GM18505 (cell line): ENCODE measurements around the gene MYLK4.

Experiments used
- ATAC-seq: cut with Tn5 transposase; IDR thresholded peaks from one replicate; pipeline ENCODE4 v1.9.1; 2021; ENCODE audit not compliant: unreplicated experiment
- POLR2A ChIP-seq: IDR thresholded peaks from 4 replicates; pipeline ENCODE4 v1.6.1; 2011; ENCODE audit warnings: borderline replicate concordance; ENCODE audit not compliant: insufficient read depth, insufficient read length; ENCODE audit errors: extremely low read depth

The MYLK4 gene

DNA sequence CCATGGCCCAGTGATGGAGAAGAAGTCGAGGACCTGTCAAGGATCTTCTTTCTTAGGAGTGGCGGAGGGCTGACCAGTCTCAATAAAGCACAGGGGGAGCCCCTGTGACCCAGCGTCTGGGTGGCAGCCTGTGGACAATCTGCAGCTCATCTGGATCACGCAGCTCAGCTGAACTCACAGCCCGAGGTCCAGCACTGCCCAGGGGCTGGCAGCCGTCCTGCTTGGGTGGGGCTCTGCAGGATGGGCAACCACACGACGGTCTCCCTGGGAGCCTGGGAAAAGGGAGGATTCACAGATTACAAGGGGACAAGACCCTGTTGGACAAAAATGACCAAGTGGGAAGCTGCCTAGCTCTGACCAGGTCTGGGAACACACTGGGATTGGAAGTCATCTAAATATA lies 110.8 kb downstream of the MYLK4 start:
- TF ChIP-seq POLR2A = no peak
- no peak for ATAC-seq

DNA sequence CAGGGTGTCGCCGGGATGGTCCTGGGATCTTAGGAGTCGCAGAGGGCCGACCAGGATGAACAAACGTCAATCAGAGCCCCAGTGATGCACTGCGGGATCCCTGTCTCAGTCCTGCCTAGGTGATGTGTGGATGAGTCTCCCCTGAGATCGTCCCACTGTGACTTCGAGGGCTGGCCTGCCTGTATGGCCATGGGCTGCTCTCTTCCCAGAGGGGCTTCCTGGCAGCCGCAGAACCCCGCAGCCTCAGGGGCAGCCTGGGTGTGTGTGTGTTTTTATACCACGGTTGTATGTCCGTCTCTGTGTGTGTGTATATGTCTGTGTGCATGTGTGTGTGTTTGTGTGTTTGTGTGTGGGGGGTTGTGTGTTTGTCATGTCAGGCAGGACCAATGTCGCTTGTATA lies 111.6 kb downstream of the MYLK4 start:
- ATAC-seq = no peak

DNA sequence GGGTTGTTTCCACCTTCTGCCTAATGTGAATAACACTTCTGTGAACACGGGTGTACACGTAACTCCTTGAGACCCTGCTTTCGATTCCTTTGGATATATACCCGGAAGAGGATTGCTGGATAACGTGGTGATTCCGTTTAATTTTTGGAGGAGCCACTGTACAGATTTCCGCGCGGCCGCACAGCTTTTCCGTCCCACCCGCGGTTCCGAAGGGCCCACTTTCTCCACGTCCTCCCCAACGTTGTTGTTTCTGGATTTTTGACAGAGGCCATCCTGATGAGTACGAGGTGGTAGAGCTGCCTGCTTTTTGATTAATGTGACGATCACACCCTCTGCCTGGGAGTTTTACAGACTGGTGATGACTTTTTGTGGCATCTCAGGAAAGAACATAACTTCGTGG lies 114.0 kb downstream of the MYLK4 start:
- ATAC-seq = no peak
- no peak for TF ChIP-seq POLR2A

More for the DNA sequence above, 111.6 kb downstream of the MYLK4 start:
- no peak for TF ChIP-seq POLR2A

DNA sequence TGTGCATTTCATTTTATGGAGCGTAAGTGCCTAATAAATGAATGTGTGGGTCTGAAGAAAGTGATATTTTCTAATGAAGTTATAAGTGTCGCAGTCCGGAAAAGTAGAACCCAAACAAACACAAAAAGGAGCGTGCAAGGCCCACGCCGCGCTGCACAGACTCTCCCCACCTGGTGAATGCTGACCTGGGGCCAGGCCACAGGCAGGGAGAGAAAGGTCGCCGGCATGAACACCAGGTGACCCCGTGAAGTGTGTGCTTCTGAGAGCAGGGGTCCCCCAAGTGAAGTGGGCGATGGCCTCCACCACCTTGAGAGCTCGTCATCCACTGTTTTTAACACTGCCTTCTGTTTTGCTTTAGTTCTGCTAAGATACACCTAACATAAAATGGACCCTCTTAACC lies 114.8 kb downstream of the MYLK4 start:
- no peak for TF ChIP-seq POLR2A
- no peak for ATAC-seq

DNA sequence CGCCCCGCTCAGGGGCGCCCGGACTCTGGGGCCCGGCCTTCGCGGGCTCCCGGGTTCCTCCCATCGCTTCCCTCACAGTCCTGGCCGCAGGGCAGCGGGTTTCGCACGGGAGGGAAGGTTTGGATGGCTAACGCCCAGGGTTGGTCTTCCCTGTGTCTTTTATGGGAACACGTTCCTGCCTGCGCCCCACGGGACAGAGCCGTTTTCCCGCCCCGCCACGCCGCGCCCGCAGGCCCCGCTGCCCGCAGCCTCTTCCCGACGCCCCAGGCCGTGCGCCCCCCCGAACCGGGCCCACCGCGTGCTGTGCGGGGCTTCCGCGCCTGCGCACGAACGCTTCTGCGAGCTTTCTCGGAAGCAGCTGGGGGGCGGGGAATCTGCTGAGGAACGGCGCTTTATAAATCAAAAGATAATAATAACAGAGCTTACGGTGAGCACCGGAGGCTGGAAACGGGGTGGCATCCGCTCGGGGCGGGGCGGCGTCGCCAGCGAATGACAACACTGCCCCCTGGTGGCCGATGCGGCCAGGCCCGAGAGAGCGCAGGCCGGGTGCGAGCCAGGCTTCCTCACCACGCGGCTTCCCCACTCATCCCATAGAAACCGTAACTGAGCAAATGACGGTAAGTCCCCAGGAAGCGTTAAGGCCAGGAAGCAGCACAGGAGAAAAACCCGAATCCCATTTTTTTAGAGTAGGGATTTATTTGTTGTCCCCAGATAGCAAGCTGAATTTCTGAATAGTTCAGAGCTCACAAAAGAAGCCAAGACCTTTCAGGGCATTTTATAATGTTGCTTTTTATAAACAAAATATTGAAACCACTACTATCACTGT lies 116.4 kb downstream of the MYLK4 start:
- no peak for TF ChIP-seq POLR2A
- peak; percentile 86 for ATAC-seq

DNA sequence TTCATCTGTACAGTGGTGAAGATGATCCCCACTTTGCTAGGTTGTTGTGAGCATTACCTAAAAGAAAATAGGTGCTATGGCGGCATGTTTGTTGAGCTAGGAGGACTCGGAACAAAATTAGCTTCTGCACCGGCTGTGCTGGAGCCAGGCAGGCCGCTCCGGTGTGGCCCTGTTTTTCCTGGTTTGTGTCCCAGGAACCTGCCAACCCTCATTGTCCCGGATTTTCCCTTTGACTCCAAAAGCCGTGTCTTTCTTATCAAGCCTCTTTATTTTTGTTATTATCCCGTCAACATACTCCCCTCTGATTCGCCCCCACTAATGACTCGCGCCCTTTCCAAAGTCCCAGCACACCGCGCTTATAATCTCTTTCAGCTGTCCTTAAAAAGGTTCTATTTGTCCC lies 117.0 kb downstream of the MYLK4 start:
- ATAC-seq = no peak
- no peak for TF ChIP-seq POLR2A

DNA sequence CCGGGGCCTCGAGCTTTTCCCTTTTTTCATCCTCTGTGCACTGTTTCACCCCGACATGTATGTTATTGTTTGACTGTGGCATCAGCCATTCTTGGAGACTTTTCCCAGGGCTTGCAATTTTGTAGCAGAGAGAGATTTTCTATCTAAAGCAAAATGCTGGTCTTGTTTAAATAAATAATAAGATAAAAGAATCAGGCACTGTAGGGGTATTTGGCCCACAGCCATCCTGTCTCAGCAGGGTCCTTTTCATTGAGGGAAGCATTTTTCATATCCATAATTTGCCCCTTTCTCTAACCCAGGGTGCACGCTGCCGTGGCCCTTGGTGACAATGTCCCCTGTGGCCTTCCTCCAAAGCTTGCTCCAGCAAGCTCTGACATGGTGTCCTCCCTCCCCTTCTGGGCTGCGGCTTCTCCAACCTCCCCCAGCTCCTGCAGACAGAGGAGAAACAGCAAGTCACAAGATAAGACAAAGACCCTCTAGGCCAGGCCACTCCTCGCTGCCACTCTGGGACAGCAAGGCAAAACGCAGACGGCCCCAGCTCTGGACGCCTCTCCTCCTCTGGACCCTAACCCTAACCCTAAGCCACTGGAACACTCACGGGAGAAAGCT lies 117.6 kb downstream of the MYLK4 start:
- no peak for TF ChIP-seq POLR2A
- ATAC-seq = no peak

DNA sequence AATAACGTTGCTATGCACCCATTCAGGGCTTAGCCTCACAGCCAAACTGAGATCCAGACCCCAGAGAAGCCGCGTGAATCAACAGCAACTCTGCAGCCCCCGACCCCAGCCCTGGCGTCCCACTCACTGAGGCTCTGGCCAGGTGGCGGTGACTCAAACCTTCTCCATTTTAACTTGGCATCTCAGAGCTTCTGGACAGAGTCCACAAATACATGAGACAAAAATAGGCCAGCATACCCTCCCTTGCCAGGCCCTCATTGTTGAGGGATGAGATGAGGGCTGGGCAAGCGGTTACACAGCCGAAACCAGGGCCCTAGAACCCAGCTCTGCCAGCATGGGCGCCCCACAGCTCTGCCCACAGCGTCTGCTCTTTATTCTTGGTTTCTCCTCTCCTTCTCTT lies 118.4 kb downstream of the MYLK4 start:
- no peak for TF ChIP-seq POLR2A

DNA sequence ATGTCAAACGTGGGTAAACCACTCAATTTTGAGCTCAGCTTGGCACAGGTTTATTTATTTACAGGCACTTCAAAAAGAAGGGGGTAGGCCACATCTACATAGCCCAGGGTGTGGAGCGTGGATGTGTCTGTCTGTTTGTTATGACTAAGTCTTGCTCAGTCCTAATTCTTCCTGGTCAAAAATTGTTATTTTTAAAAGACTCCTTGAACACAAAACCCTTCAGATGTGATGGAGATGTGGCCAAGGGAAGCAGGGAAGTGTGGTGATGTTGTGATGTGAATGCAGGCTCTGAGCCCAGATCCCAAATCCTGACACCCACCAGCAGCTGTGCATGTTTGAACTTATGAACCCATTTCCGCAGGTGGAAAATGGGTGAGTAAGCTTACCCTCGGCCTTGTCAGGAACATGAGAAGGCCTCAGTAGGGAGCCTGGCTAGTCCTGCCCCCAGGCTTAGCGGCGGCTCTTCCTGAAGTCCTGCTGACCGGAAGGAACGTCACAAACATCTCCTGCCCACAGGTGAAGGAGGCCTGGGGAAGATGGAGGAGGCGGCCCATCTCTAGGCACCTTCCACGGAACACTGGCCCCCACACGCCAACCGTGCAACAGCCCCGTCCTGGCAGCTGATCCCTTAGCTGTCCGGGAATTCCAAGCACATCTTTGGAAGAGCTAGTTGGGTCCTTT lies 119.7 kb downstream of the MYLK4 start:
- TF ChIP-seq POLR2A = no peak
- ATAC-seq = no peak

More for the DNA sequence above, 118.4 kb downstream of the MYLK4 start:
- ATAC-seq = no peak

DNA sequence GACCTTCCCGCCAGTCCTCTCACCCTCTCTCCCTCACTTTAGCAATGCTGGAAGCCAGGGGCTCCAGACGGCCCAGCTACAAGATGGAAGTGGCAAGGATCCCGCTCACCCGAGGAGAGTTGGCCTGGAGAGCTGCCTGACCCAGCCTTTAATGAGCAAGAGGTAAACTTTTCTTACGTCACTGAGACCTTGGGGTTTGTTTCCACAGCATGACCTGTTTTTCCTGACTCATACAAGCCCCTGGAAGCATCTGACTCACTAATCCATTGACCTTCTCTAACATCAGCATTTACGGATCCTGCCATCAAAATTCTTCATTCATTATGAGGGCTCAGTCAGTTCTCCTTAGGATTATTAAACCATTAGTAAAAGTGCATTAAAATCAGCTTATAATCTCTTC lies 120.4 kb downstream of the MYLK4 start:
- no peak for TF ChIP-seq POLR2A
- no peak for ATAC-seq

DNA sequence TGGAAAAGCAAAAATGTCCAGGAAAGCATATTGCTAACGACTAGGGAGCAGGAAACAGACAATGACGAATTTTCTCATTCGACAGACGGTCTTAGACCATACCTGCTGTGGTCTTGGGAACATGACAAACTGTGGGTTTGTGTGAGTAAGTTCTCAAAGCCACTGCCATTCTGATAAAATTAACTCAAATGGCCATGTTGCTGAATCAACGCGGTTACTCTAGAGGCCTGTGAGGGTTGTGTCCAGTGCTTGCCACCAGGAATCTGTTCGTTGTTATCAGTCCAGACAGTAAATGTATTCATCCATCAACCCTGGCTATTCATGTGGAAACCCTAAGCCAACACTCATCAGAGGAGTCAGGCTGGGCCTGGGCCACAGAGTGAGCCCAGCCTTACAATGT lies 124.3 kb downstream of the MYLK4 start:
- TF ChIP-seq POLR2A = no peak
- ATAC-seq = no peak

DNA sequence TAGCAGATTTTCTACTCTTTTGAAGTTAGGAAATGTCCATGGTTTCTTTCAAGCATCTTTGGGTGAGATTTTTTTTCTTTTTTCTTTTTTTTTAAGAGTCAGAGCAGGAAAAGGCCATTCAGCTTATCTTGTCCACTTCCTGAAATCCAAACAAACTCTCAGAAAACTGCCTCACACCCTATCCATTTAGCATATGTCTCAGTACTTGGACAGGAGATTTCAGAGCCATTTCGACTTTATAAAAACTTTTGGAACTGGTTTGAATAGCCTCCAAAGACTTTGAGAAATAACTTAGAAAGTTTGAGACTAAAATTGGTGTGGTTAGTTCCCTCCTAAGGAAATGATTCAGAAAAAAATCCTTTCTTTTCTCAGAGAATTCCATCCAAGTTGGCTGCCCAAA lies 125.1 kb downstream of the MYLK4 start:
- ATAC-seq = no peak
- no peak for TF ChIP-seq POLR2A

DNA sequence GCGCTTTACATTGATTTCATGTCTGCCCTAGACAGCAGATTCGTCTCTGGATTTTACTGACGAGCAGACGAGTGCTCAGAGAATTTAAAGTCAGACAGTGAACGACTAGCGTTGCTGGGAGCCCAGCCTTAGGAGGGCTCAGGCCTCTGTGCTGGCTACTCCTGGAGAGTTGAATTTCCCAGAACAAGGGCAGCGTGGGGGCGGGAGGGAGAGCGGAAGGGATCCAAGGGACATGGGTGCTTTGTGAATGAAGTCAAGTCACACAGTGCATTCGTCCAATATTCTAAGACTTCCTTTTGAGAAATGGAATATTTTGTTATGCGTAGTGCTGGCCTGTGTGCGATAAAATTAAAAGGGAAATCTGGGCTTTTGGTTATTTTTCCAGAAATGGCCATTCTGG lies 126.5 kb downstream of the MYLK4 start:
- TF ChIP-seq POLR2A = no peak
- no peak for ATAC-seq

DNA sequence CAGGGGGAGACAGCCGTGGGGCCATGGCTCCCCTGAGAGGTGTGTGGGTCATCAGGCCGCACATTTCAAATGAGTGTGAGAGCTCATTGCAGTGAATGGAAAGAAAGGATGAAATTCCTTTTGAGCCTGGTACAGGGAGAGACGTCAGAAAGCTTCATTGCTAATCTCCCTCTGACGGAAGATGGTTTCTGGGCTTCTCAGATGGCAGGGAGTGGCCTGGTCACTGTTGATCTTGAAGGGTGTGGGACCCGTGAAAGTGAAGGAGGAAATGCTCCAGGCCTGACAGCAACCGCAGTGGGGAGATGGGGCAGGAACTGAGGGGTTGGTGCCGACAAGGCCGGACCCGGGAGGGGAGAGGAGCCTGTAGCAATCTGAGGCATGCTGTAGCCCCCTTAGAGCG lies 127.4 kb downstream of the MYLK4 start:
- no peak for TF ChIP-seq POLR2A
- no peak for ATAC-seq
